Thyroid gland (tissue), 4 donors: ENCODE measurements around the gene SLMAP.

Experiments
- POLR2A ChIP-seq, 2 donors: fragments of 450-650 bp; IDR thresholded peaks; one replicate each; pipeline ENCODE4 v1.6.1; 2017; ENCODE audit warnings: antibody characterized with exemption in 2 of 2, mild to moderate bottlenecking in 2 of 2, moderate library complexity in 1 of 2
- TF ChIP-seq, protein P1 (sequence below), 6 experiments: fragments of 200-600 bp in 3 of 6; fragments of 450-650 bp in 3 of 6; sonication (generic) in 3 of 6; IDR thresholded peaks; one replicate each; pipeline ENCODE4 v1.5.1; 2016 to 2019; ENCODE audit warnings: antibody characterized with exemption in 6 of 6, mild to moderate bottlenecking in 2 of 6, inconsistent platforms in 1 of 6, moderate library complexity in 1 of 6

DNA sequence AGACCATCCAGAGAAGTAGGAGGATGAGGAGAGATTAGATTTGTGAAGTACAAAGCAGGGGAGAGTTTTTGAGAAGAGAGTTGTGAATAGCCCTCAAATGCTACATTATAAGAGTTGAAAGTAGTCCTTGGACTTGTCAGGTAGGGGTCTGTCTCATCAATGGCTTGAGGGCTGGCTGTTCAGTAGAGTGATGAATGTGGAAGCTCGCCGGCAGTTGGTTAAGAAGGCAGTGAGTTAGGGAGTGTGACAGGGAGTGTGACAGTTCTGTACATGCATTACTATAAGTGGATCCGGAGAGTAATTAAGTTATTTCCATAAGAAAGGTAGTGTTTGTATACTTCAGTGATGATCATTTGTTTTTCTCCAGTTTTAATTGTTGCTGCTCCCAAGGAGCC is 32.5 kb downstream of the SLMAP start:
- no peak for TF ChIP-seq POLR2A (IDR thresholded peaks at IDR 0.05)
- TF ChIP-seq, protein P1, sequence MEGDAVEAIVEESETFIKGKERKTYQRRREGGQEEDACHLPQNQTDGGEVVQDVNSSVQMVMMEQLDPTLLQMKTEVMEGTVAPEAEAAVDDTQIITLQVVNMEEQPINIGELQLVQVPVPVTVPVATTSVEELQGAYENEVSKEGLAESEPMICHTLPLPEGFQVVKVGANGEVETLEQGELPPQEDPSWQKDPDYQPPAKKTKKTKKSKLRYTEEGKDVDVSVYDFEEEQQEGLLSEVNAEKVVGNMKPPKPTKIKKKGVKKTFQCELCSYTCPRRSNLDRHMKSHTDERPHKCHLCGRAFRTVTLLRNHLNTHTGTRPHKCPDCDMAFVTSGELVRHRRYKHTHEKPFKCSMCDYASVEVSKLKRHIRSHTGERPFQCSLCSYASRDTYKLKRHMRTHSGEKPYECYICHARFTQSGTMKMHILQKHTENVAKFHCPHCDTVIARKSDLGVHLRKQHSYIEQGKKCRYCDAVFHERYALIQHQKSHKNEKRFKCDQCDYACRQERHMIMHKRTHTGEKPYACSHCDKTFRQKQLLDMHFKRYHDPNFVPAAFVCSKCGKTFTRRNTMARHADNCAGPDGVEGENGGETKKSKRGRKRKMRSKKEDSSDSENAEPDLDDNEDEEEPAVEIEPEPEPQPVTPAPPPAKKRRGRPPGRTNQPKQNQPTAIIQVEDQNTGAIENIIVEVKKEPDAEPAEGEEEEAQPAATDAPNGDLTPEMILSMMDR (IDR thresholded peaks at IDR 0.05) = no peak
